NCI-H1417 treated with DMSO at 0.1 percent for 48 hours (cell line): ENCODE data around the gene SDS.

ENCODE experiments used
- DNase-seq: peaks from one replicate; lab custom pipeline; 2025; lab: John Stamatoyannopoulos, UW

Gene SDS

DNA sequence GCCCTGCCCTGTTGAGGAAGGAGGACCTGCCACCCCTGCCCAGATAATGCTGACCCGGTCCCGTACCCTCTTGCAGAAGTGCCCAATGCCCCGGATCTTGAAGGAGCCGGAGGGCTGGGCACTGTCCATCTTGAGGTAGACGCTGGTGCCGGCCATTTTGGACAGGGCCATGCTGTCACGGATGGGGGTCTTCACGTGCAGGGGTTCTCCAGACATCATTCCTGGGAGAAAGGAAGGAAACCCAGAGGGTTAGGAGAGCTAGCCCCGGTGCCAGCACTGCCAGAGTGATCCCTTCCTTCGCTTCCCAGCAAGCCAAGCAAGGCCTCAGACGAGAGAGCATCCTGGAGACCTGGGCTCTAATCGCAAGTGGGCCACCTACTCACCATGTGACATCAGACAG is 4.2 kb downstream of the SDS start:
- DNase-seq, result no peak

DNA sequence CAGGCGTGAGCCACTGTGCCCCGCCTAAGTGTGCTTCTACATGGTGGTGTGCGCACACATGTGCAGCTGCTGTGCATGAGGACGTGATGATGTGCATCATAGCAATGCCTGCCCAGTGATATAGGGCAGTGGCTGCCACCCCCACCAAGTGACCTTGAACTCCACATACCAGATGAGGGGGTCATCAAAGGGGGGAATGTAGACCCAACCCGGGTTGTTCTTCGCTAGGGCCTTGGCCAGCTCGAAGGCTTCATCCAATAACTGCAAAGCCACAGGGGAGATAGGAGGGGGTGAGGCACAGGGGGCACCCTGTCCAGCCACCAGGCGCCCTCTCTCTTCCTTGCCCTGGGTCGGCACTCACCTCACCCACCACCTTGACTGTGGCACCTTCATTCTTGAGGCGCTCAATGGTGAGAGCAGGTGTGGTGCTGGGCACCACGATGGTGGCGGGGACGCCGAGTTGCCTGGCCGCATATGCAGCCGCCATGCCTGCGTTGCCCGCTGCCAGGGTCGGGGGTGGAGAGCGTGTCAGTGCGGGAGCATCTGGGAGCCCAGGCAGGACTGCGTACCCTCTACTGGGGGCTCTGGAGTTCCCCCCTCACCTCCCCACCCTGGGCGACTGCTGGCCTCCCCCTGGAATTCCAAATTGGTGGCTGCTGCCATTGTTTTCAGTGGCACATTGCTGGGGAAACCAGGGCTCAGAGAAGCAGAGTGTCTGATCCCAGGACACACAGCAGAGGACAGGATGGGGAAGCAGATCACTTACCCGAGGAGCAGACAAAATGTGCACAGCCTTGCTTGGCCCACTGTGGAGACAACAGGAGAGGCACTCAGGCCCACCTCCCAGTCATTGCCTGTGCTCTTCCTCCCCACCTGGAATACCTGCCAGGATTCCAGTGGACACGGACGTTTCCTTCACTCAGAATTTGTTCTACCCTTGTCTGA is 5.1 kb downstream of the SDS start:
- DNase-seq, result no peak

DNA sequence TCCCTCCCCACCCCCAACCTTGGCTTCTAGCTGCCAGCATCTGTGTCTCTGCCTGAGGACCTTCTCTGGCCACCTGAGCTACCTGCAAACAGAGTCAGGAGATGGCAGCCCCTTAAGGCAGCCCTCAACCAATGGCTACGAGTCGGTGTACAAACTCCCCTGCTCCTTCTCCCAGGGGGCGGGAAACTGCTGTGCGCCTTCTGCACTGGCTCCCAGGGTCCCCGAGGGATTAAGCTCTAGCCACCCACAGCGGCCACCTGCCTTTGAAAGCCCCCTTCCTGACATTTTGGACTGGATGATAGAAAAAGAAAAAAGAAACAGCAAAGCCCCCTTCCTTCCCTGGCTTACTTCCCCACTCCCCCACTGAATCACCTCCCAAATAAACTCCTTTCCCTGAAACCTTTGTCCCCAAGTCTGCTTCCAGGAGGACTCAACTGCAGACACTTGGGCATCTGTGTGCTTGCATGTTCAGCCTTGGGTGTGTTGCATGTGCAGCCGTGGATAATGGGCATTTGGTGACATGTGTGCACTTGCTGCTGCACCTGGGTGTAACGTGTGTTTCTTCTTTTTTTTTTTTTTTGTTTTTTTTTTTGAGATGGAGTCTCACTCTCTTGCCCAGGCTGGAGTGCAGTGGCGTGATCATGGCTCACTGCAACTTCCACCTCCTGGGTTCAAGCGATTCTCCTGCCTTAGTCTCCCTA is 6.0 kb downstream of the SDS start:
- DNase-seq, result no peak

DNA sequence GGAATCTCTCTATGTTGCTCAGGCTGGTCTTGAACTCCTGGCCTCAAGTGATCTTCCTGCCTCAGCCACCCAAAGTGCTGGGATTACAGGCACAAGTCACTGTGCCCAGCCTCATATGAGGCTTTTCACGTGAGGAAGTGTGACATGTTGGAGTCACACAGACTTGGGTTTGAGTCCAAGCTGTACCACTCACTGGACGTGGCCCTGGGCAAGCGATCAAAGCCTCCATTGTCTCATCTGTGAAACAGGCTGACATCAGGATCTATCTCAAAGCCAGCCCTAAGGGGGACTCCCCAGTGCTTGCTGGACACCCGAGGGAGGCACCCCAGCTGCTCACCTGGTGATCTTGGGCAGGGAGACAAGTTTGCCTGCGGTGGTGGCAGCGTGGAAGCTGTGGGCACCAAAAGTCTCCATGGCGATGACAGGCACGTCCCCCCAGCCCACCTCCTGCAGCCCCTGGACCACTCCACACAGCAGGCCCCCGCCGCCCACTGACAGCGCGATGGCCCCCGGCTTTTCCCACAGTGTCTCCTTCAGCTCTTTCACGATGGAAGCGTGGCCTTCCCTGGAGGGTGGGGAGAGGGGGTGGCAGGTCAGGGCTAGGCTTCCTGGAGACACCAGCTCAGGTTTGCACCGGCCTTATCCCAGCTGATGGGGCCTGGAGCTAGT is 6.7 kb downstream of the SDS start:
- DNase-seq, result no peak

DNA sequence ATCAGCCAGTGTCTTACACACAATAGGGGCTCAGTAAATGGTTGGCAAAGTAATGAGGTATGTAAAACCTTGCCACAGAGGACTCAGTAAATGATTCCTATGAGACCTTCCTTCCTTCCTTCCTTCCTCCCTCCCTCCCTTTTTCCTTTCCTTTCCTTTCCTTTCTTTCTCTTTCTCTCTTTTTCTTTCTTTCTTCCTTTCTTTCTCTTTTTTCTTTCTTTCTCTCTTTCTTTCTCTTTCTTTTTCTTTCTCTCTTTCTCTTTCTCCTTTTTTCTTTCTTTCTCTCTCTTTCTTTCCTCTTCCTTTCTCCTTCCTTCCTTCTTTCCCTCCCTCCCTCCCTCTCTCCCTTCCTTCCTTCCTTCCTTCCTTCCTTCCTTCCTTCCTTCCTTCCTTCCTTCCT is 7.5 kb downstream of the SDS start:
- DNase-seq, result no peak

DNA sequence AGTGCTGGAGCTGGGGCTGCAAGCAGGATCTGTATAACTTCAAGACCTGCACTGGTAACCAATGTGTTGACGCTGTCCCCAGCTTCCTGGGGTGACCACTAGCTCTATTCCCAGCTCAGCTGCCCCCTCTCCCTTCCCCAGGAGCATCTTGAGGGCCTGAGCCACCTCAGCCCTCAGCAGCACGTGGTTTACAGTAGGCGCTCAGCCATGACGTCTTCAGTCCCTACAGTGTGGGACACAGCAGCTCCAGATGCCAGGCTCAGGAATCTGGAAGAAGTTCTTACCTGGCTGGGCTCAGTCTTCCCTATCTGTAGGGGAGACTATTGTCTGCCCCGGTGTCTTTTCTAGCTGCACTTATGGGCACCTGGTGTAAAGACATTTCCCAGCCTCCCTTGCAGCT is 8.6 kb downstream of the SDS start:
- DNase-seq, result no peak

DNA sequence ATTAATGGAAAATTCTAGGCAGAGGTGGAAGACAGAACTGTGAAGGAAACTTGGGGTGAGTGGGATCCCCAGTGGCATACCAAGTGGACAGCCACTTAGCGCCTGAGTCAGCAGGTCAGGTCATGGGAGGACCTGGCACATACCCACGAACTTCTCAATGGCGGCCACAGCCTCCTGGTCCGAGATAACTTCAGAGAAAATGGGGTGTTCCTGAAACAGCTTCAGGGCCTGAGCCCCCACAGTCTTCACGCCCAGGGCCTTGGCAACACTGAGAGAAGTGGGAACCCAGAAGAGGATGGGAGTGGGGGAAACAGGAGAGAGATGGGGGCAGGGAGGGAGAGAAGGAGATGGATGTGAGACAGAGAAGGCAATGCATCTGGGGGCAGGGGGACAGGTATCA is 9.9 kb downstream of the SDS start:
- no peak for DNase-seq

DNA sequence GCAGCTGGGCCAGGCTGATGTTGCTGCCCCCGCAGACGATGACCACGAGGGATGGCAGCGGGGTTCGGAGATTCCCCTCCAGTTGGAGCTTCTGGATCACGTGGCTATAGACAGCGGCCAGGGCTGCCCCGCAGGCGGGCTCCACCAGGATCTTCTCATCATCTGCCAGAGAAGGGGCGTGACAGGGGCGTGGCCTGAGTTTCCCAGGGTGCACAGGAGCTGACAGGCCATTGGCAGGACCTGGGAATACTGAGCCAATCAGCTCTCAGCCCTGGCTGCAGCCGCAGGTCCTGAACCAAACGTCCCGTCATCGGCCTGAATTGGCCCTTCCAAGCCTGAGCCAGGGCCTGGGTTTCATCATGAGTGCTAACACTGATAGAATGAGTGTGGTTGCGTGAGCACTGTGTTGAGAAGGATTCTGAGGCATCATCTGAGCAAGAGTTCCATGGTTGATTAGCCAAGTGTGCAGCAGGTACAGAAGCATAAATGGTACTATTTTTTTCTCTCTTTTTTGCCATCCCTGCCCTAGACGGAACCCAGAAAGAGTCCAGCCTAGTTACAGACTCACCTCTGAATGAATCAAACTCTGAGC is 10.6 kb downstream of the SDS start:
- DNase-seq, result no peak

DNA sequence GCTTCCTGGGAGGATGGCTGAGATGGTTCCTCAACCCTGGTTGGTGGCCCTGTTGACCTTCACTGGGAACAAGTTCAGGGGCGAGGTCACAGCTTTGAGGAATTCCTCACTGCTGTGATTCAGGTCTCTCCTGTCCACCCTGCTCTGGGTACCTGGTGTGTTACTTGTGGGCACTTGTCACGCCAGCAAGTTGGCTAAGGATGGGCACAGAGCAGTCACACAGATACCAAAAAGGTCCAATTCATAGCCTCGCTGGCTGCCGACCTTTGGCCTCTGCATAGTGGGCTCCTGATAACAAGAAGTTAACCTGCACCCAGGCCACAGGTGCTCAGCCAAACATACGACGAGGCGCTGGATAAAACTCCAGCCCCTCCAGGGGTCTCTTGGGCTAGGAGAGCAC is 11.2 kb downstream of the SDS start:
- no peak for DNase-seq

DNA sequence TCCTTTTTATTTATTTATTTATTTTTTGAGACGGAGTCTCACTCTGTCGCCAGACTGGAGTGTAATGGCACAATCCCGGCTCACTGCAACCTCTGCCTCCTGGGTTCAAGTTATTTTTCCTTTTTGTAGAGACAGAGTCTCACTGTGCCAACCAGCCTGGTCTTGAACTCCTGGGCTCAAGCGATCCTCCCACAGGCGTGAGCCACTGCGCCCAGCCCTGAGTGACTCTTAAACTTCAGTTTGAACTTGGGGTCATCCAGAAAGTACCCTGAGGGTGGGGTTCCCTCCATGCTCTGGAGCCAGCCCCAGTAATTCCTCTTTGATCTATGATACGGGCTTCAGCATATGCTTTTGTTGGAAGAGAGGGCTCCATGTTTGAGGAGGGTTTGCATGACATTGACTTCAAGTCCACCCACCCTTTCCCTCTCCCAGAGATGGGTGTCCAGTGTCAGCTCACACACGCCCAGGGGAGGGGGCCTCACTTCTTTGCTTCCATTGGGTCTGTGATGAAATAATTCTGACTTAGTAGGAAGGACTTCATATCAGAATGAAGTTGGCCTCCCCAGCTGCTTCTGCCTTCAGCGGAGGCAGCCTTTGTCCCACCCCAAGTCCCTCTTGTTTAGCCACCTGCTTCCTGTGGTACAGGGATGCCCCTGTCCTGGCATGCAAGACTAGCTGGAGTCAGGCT is 11.9 kb downstream of the SDS start:
- DNase-seq, result no peak

DNA sequence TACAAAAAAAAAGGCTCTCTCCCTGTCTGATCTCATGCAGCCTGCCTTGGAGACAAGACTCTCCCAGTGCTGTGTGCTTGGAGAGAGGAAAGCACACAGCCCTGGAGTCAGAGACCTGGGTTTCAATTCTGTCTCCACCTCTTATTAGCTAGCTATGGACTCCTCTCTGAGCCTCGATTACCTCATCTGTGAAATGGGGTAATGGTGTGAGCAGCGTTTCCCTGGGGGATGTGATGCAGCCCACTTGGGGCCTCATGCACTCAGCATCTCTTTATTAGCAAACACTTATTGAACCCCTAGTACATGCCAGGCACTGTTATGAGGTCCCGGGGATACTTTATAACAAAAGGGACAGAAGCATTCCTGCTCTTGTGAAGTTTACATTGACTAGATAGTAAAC is 12.5 kb downstream of the SDS start:
- DNase-seq, result no peak

DNA sequence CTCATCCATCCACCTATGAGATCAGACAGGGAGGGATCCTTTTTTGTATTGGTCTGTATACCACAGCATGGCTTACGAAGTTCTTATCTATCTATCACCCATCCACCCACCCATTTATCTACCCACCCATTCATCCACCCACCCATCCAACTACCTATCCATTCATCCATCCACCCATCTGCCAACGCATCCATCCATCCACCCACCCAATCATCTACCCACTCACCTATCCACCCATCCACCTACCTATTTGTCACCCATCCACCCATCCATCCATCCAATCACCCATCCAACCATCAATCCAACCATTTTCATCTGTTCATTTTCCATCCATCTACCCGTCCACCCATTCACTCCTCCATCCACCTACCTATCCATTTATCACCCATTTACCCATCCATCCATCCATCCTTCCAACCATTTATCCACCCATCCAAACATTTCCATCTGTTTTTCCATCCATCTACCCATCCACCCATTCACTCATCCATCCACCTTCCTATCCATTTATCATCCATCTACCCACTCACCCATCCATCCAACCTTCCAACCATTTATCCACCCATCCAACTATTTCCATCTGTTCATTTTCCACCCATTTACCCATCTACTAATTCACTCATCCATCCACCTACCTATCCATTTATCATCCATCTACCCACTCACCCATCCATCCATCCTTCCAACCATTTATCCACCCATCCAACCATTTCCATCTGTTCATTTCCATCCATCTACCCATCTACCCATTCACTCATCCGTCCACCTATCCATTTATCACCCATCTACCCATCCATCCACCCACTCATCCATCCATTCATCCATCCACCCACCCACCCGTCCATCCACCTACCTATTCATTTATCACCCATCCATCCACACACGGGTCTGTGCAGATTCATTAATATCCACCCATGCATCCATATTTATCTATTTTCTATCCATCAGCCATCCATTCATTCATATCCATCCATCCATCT is 13.3 kb downstream of the SDS start:
- DNase-seq, result no peak

DNA sequence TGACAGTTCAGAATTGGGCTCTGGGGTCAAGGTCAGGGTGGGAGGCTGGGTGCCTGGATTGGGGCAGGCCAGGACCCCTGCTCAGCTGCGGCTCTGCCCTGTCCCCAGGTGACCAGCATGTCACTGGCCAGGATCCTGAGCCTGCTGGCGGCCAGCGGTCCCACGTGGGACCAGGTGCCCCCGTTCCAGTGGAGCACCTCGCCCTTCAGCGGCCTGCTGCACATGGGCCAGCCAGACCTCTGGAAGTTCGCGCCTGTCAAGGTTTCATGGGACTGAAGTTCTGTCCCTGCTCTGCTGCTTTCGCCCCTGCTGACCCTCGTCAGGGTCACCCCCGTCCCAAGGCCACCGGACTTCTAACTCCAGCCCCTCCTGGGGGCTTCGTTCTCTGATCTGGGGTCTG is 15.3 kb downstream of the SDS start:
- DNase-seq, result no peak

DNA sequence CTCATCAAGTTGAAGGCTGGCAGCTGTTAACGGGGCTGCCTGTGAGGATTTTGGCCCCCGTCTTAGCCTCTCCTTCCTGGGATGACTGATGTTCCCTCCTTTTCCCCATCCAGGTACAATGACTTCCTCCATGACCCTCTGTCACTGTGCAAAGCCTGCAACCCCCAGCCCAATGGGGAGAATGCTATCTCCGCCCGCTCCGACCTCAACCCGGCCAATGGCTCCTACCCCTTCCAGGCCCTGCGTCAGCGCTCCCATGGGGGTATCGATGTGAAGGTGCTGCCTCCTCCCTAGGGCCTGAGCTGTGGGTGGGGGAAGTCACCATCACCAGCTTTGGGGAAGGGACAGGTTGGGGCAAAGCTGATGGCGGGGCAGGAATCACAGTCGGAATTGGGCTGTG is 16.1 kb downstream of the SDS start:
- no peak for DNase-seq

DNA sequence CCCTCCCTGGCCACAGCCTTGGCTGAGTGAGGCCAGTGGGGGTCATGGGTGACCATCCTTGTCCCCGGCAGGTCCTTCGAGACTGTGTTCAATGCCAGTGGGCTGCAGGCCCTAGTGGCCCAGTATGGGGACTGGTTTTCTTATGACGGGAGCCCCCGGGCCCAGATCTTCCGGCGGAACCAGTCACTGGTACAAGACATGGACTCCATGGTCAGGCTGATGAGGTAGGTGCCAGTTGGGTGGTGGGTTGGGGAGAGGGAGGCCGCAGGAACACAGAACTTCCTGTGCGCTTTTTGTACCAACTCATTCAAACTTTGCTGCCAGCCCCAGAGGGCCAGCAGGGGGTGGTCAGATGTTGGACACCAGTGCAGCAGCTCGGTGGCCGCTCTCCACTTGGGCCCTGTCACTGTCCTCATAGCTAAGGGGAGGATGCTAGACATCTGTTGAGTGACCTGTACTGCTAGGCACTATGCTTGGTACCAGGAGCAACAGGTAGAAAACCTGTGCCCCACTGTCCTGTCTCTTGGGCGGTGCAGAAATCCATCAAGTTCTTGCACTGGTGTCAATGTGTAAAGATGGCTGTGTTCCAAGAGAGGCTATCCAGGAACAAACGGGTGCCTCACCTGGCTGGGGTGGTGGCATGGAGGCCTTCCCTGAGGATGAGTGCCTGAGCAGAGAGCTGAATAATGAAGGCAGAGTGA is 16.7 kb downstream of the SDS start:
- no peak for DNase-seq

DNA sequence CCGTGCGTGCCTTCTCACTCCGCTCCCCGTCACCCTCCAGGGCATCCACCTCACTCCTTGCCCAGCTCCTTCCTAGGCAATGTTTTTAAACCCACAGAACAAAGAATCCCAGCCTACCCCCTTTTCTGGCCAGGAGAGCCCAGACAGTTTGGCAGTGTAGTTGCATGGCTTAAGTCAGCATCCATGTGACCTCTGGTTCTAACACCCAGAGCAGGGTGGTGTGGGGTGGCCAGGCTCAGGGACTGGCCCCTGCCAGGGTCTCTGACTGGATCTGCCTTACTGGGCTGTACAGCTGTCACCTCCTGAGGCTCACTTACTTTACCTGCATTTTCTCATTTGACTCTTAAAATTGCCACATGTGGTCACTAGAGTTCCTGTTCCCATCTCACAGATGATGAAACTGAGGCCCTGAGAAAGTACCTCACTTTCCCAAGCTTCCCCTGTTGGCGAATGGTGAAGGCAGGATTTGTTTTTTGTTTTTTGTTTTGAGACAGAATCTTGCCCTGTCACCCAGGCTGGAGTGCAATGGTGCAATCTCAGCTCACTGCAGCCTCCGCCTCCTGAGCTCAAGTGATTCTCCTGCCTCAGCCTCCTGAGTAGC is 18.3 kb downstream of the SDS start:
- no peak for DNase-seq

DNA sequence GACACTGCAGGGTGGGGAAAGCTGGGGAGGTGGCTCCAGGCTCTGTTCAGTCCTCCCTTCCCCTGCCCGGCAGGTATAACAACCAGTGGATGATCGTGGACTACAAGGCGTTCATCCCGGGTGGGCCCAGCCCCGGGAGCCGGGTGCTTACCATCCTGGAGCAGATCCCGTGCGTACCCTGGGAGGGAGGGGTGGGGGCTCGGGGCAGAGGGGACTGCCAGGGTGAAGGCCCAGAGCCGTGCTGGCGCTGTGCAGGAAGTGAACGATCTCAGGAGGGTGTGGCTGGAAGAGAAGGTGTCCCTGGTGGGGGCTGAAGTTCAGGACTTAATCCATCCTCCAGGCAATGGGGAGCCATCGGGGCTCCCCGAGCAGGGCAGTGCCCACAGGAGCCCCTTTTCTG is 18.9 kb downstream of the SDS start:
- no peak for DNase-seq

DNA sequence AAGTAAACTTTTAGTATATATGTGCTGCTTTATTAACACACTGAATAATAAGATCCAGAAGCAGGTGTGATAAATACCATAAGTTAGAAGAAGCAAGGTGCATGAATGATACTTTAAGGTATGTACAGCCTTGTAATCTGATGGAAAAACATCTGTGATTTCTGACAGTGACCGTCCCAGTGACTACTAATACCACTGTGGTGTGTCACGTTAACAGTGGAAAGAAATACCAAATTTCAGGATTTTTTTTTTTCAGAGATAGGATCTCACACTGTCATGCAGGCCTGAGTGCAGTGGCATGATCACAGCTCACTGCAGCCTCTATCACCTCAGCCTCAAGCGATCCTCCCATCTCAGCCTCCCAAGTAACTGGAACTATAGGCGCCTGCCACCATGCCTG is 21.5 kb downstream of the SDS start:
- no peak for DNase-seq

DNA sequence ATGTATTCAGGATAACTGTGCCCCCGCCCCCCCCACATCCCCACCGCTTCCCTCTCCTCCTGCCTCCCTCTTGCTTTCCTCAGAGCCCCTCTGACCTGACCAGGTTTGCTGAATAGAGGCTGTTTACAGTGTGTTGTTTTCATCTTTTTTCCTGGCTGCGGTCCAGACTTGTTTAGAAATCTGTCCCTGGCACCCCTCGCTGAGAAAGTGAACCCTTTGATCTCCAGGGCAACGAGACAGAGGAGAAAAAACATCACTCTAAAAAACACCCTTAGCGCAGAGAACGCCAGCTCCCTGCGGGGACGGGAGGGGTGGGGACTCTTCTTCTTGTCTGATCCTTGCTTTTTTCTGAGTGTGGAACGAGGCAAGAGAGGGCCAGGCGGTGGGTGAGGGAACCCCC is 22.5 kb downstream of the SDS start:
- no peak for DNase-seq

DNA sequence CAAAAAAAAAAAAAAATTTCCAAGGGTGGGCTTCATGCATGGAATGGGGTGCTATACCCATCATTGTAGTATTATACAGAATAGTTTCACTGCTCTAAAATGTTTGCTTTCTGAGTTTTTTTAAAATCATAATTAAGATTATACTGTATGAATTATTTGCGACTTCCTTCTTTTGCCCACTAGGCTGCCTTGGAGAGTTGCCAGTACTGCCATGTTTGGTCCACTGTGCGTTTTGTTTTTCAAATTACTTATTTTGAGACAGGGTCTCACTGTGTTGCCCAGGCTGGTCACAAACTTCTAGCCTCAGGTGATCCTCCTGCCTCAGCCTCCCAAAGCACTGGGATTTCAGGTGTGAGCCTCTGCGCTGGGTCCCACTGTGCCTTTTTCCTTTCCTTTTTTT is 25.4 kb downstream of the SDS start:
- no peak for DNase-seq
